Spinal cord (tissue), 10 donors: Measurements from ENCODE around the gene EPB41L4B. TPM values are rescaled to one million over a fixed set of nuclear protein-coding genes. Genes with fewer than 3 reads are reported as not detected.
"Not testable (repeated sequence)": the region's sequence is repeated elsewhere in the genome, so short reads cannot be mapped to it uniquely, and the experiment has no call there.

Experiments
- DNase-seq, 6 donors: peaks; one replicate each; pipeline versions ENCODE4 v3.0.0 to v3.0.0-alpha.2; 2013 to 2015; ENCODE audit warnings: low spot score in 6 of 6, low read depth in 4 of 6
- H3K27ac ChIP-seq: one replicate; pipeline ENCODE4 v1.5.1; 2013; ENCODE audit warnings: low read depth, low read length, control low read depth
- H3K27me3 ChIP-seq: one replicate; pipeline ENCODE4 v1.6.1; 2013; ENCODE audit warnings: low read length; ENCODE audit not compliant: control insufficient read depth, insufficient read depth
- H3K36me3 ChIP-seq: one replicate; pipeline ENCODE4 v1.6.1; 2013; ENCODE audit warnings: low read length; ENCODE audit not compliant: control insufficient read depth, insufficient read depth
- H3K4me1 ChIP-seq: one replicate; pipeline ENCODE4 v1.6.1; 2013; ENCODE audit warnings: low read length; ENCODE audit not compliant: control insufficient read depth, insufficient read depth
- H3K4me3 ChIP-seq: one replicate; pipeline ENCODE4 v1.5.1; 2013; ENCODE audit warnings: low read depth, low read length, control low read depth
- H3K9me3 ChIP-seq: one replicate; pipeline ENCODE4 v1.6.1; 2013; ENCODE audit warnings: low read length; ENCODE audit not compliant: control insufficient read depth, insufficient read depth
- WGBS: methylation state at CpG from one replicate; pipeline ENCODE4 v1.1.5; 2013; ENCODE audit warnings: missing lambda C conversion rate; ENCODE audit not compliant: insufficient coverage; 5-methylcytosine and 5-hydroxymethylcytosine counted together
- polyA plus RNA-seq, 2 donors: library from polyadenylated mRNA; unstranded; fragments of 120-200 nt; gene quantifications; one replicate each; pipeline ENCODE4 v1.2.1, GENCODE V29; 2013; ENCODE audit not compliant: insufficient read length in 2 of 2
- total RNA-seq, 2 donors: library from RNA; depleted of rRNA in 1 of 2; stranded (reverse); fragments of 120-200 nt in 1 of 2; fragments of >200 nt in 1 of 2; gene quantifications; one replicate each; pipeline versions ENCODE4 v1.2.3 to v1.2.4, GENCODE V29; 2013 to 2014
- donor health status: healthy.

The EPB41L4B gene
- total and polyA plus RNA-seq, 4 donors: 12.2 to 42.8 (median 30.6) TPM

DNA sequence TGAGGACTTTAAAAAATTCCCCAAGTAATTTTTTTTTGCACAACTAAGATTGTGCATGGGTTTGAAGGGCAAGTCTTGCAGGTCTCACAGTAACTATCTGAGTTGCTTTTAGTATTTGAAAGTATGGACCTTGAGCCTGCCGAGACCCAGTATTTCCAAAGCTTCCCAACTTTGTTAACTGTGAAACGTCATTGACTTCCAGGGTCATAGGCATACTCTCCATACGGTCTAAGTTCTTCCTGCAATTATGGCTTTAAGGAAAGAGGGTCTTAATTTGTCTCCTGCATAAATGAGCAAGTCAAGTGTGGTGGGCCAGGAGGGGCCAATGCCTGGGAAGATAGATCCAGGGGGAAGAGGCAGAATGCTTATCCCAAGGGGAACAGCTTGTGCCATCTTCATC lies 24.0 kb upstream of the EPB41L4B start:
- 100% methylated on average over 2 of the region's 3 CpGs for WGBS

DNA sequence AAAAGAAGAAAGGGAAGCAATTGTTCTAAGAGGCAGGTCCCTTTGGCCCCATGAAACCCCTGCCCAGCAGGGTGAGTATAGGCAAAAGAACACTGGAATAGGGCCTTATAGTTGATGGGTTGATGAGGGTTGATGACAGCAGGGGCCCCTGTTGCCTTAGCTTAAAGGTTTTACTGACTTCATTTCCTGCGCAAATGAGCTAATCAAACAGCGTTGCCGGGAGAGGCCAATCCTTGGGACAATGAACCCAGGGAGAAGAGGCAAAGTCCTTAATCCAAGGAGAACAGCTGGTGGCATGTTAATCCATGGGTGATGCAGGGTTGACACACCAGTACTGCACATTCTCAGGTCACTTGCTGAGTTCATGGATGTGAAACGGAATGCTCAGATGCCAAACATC lies 22.0 kb upstream of the EPB41L4B start:
- DNase-seq: no peak
- 82% methylated on average over 3 of the region's 4 CpGs for WGBS
- Histone ChIP-seq H3K4me3 (no peak overlapping the region), H3K36me3 (no peaks in the 10 kb centered on the region), H3K27me3 (no peaks in the 10 kb centered on the region), H3K4me1 (peaks cover 6% of the 10 kb centered on the region), H3K27ac (no peak overlapping the region), H3K9me3 (no peaks in the 10 kb centered on the region)

More for the DNA sequence above, 24.0 kb upstream of the EPB41L4B start:
- H3K36me3 ChIP-seq: no peaks in the 10 kb centered on the region
- peak overlapping the region; percentile 58 for H3K27ac ChIP-seq
- no peaks in the 10 kb centered on the region for H3K27me3 ChIP-seq
- no peaks in the 10 kb centered on the region for H3K9me3 ChIP-seq
- peaks cover 8% of the 10 kb centered on the region for H3K4me1 ChIP-seq
- no peak for DNase-seq
- no peak overlapping the region for H3K4me3 ChIP-seq

- no peaks in the 10 kb centered on the region for H3K27me3 ChIP-seq
- H3K9me3 ChIP-seq: no peaks in the 10 kb centered on the region
- H3K27ac ChIP-seq: no peak overlapping the region
- H3K4me3 ChIP-seq: no peak overlapping the region
- H3K4me1 ChIP-seq: peaks cover 6% of the 10 kb centered on the region
- H3K36me3 ChIP-seq: no peaks in the 10 kb centered on the region
- 67% methylated on average over 5 of the region's 6 CpGs for WGBS
- DNase-seq: no peak
These were observed 20.7 kb upstream of the EPB41L4B start for GRCh38 chr9:109341561-109341960.

DNA sequence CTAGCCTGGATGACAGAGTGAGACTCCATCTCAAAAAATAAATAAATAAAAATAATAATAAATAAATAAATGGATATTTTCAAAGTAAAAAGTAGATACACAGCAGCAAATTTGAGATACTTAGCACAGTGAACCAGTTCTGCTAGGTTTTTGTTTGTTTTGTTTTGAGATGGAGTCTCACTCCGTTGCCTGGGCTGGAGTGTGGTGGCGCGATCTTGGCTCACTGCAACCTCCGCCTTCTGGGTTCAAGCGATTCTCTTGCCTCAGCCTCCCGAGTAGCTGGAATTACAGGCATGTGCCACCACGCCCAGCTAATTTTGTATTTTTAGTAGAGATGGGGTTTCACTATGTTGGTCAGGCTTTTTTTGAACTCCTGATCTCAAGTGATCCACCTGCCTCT lies 20.1 kb upstream of the EPB41L4B start:
- not testable (repeated sequence) for H3K27ac ChIP-seq, H3K27me3 ChIP-seq, H3K4me1 ChIP-seq, H3K9me3 ChIP-seq, H3K4me3 ChIP-seq, H3K36me3 ChIP-seq, DNase-seq
- 94% methylated on average over 4 of the region's 7 CpGs for whole genome bisulfite sequencing

DNA sequence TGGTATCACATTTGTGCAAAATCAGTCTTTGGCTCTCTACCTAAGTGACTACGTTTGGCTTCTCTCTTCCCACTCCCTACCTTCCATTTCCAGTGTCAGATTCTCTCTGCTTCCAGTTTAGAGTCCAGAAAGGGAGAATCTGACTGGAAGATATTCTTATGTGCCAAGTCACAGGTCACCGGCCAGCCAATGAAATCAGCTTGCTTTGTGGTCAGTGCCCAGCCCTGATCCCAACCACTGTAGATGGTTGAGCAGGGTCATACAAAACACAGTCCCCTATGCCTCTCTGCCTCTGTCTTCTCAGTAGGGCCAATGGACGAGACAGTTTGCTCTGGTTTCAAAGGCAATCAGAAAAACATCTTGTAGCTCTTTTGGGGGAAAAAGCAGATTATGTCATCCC lies 15.6 kb upstream of the EPB41L4B start:
- H3K9me3 ChIP-seq: no peaks in the 10 kb centered on the region
- no peaks in the 10 kb centered on the region for H3K36me3 ChIP-seq
- no peak for DNase-seq
- H3K27ac ChIP-seq: no peak overlapping the region
- no peak overlapping the region for H3K4me3 ChIP-seq
- H3K27me3 ChIP-seq: no peaks in the 10 kb centered on the region
- H3K4me1 ChIP-seq: peaks cover 3% of the 10 kb centered on the region
- 100% methylated on average over 1 of the region's 3 CpGs for WGBS

GRCh38 chr9:109335929-109336328 lies 15.1 kb upstream of the EPB41L4B start:
- no peak for DNase-seq
- no peak overlapping the region for H3K4me3 ChIP-seq
- H3K4me1 ChIP-seq: peaks cover 7% of the 10 kb centered on the region
- H3K36me3 ChIP-seq: no peaks in the 10 kb centered on the region
- no peaks in the 10 kb centered on the region for H3K27me3 ChIP-seq
- no CpG with 5 or more reads among the region's 2 CpGs for WGBS
- H3K27ac ChIP-seq: no peak overlapping the region
- no peaks in the 10 kb centered on the region for H3K9me3 ChIP-seq

- peaks cover 9% of the 10 kb centered on the region for H3K4me1 ChIP-seq
- no peak overlapping the region for H3K27ac ChIP-seq
- no peaks in the 10 kb centered on the region for H3K27me3 ChIP-seq
- DNase-seq: peak in 1 of 6 donors; percentile 26
- 78% methylated on average over 3 of the region's 7 CpGs for WGBS
- no peaks in the 10 kb centered on the region for H3K9me3 ChIP-seq
- H3K4me3 ChIP-seq: no peak overlapping the region
- H3K36me3 ChIP-seq: no peaks in the 10 kb centered on the region
These were observed 14.3 kb upstream of the EPB41L4B start for GRCh38 chr9:109335121-109335520.

DNA sequence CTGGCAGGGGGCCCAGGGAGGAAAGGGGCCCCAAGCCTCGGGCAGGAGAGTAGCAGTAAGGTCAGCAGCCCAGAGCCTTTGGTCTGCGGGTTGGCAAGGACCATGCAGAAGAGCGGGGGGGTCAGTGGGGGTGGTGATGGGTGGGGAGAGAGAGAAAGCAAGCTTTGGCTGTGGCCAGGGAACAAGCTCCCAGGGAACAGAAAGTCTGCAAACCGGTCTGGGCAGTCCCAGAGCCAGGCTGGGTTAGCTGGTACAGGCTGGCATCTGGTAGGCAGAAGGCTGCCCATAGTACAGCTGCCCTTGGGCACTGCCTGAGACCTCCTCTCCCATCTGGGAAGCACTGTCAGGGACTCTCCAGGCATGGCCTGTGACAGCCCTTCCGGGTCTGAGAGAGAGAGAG lies 10.5 kb upstream of the EPB41L4B start:
- H3K27ac ChIP-seq: peak overlapping the region; percentile 20
- DNase-seq: peak in 1 of 6 donors; percentile 53
- H3K36me3 ChIP-seq: no peaks in the 10 kb centered on the region
- 39% methylated on average over 4 of the region's 5 CpGs for WGBS
- peaks cover 22% of the 10 kb centered on the region for H3K4me1 ChIP-seq
- H3K4me3 ChIP-seq: no peak overlapping the region
- H3K27me3 ChIP-seq: no peaks in the 10 kb centered on the region
- no peaks in the 10 kb centered on the region for H3K9me3 ChIP-seq

- WGBS: 30% methylated on average over 8 of the region's 11 CpGs
- H3K27ac ChIP-seq: no peak overlapping the region
- H3K9me3 ChIP-seq: no peaks in the 10 kb centered on the region
- peak in 2 of 6 donors; percentile 54 to 68 for DNase-seq
- H3K4me1 ChIP-seq: peaks cover 22% of the 10 kb centered on the region
- no peak overlapping the region for H3K4me3 ChIP-seq
- no peaks in the 10 kb centered on the region for H3K27me3 ChIP-seq
- H3K36me3 ChIP-seq: no peaks in the 10 kb centered on the region
These were observed 8.9 kb upstream of the EPB41L4B start for GRCh38 chr9:109329638-109330258.

- peaks cover 22% of the 10 kb centered on the region for H3K4me1 ChIP-seq
- no peaks in the 10 kb centered on the region for H3K9me3 ChIP-seq
- no peaks in the 10 kb centered on the region for H3K27me3 ChIP-seq
- DNase-seq: peak in 2 of 6 donors; percentile 33 to 66
- WGBS: 16% methylated on average over 9 of the region's 12 CpGs
- no peak overlapping the region for H3K27ac ChIP-seq
- H3K4me3 ChIP-seq: no peak overlapping the region
- no peaks in the 10 kb centered on the region for H3K36me3 ChIP-seq
These were observed 8.2 kb upstream of the EPB41L4B start for GRCh38 chr9:109328978-109329637.
